ENCODE measurements around the gene CERT1.

CERT1 gene

DNA sequence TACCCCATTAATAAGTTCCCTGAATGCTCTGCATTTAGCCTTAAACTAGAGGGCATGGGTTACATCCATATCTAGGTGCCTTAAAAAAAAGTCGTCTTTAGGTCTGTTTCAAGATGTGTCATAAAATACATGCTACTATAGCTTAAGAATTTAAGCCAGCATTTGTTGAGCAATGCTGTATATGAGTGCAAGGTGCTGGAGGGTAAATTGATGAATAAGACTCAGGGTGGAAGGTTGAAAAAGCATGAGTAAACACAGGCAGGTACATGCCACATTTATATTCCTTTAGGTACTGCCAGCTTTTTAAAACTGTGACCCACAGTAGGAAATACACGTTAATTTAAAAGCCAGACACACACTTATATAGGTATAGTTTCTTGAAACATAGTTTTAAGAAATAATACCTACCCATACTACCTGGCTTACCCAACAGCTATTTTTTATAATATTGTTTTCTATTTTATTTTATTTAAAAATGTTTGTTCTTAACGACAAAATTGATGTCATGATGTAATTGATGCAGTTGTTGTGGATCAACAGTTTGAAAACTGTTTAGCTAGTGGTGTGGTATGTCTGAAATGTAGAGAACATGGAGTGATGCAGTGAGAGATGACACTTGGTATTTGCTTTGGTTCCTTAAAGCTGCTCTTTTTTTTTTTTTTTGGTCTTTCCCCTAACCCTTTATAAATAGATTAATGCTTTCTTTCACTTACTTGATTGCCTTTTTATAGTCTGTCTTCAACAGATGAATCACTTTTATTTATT is 170.5 kb downstream of the CERT1 start (continued):
- TF ChIP-seq, protein P1, sequence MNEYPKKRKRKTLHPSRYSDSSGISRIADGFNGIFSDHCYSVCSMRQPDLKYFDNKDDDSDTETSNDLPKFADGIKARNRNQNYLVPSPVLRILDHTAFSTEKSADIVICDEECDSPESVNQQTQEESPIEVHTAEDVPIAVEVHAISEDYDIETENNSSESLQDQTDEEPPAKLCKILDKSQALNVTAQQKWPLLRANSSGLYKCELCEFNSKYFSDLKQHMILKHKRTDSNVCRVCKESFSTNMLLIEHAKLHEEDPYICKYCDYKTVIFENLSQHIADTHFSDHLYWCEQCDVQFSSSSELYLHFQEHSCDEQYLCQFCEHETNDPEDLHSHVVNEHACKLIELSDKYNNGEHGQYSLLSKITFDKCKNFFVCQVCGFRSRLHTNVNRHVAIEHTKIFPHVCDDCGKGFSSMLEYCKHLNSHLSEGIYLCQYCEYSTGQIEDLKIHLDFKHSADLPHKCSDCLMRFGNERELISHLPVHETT (tag by site-specific recombination; IDR thresholded peaks at IDR 0.05) = no peak
- TF ChIP-seq, protein P2, sequence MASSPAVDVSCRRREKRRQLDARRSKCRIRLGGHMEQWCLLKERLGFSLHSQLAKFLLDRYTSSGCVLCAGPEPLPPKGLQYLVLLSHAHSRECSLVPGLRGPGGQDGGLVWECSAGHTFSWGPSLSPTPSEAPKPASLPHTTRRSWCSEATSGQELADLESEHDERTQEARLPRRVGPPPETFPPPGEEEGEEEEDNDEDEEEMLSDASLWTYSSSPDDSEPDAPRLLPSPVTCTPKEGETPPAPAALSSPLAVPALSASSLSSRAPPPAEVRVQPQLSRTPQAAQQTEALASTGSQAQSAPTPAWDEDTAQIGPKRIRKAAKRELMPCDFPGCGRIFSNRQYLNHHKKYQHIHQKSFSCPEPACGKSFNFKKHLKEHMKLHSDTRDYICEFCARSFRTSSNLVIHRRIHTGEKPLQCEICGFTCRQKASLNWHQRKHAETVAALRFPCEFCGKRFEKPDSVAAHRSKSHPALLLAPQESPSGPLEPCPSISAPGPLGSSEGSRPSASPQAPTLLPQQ (tag by site-specific recombination; IDR thresholded peaks at IDR 0.05) = no peak
- TF ChIP-seq ZNF311 (tag by site-specific recombination; IDR thresholded peaks at IDR 0.05; ENCODE audit: borderline replicate concordance) (no peak), SCRT2 (tag by site-specific recombination; IDR thresholded peaks at IDR 0.05) (peak; percentile 75), ZNF221 (tag by site-specific recombination; IDR thresholded peaks at IDR 0.05; ENCODE audit: borderline replicate concordance) (no peak), ZNF654 (tag by site-specific recombination; IDR thresholded peaks at IDR 0.05; ENCODE audit: low read depth) (no peak), ZNF514 (tag by site-specific recombination; IDR thresholded peaks at IDR 0.05) (no peak), ZXDB (tag by site-specific recombination; IDR thresholded peaks at IDR 0.05) (0 out of 2 replicates have a peak, but pooled peaks have one; percentile 16)

DNA sequence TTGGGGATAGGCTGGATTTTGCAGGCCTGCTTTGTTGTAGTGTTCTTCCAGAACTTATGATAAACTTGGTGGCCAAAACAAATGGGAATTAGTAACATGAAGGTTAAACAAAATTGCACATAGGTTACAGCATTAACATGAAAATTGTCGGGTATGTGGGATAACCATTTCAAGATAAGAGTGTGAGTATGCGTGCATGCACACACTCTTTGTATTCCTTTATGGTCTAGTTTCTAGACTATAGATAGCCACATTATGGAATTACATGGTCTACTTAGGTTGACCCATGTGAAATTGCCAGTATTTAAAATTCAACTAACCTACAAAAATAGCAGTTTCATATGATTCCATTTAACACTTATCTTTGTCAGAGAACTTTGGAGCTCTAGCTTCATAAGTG is 173.0 kb downstream of the CERT1 start:
- H3K9me3 ChIP-seq (ENCODE audit: control insufficient read depth, insufficient read depth, low read depth, low read length) = no peaks in the 10 kb centered on the region
- no peak overlapping the region for H3K27ac ChIP-seq (ENCODE audit: extremely low read depth, low read depth, low read length)
- peaks cover 19% of the 10 kb centered on the region for H3K4me1 ChIP-seq (ENCODE audit: control insufficient read depth, insufficient read depth, low read length)
- CTCF ChIA-PET = interaction anchor here (0.5 to 0.7 kb wide), 3 partner anchors 62 to 339 kb away, joined by 3 to 7 read pairs (median 4); no protein-coding TSS in a partner anchor
- TF ChIP-seq MYNN (tag by site-specific recombination; IDR thresholded peaks at IDR 0.05; ENCODE audit: borderline replicate concordance) (peak; percentile 74), ZBTB1 (tag by site-specific recombination; IDR thresholded peaks at IDR 0.05) (no peak), ZSCAN16 (tag by site-specific recombination; IDR thresholded peaks at IDR 0.05) (no peak)
- H3K36me3 ChIP-seq (ENCODE audit: control insufficient read depth in 2 of 2, insufficient read depth in 1 of 2, low read length in 2 of 2) = peaks cover 0 to 6% of the 10 kb centered on the region in 2 experiments; a peak in 1 of 3 replicates
- peak overlapping the region; percentile 96 for H3K4me3 ChIP-seq (ENCODE audit: low read depth, low read length)
- POLR2A ChIA-PET = interaction anchor here (0.7 kb wide), 2 partner anchors 356 to 1048 kb away, joined by 4 to 6 read pairs; no protein-coding TSS in a partner anchor

DNA sequence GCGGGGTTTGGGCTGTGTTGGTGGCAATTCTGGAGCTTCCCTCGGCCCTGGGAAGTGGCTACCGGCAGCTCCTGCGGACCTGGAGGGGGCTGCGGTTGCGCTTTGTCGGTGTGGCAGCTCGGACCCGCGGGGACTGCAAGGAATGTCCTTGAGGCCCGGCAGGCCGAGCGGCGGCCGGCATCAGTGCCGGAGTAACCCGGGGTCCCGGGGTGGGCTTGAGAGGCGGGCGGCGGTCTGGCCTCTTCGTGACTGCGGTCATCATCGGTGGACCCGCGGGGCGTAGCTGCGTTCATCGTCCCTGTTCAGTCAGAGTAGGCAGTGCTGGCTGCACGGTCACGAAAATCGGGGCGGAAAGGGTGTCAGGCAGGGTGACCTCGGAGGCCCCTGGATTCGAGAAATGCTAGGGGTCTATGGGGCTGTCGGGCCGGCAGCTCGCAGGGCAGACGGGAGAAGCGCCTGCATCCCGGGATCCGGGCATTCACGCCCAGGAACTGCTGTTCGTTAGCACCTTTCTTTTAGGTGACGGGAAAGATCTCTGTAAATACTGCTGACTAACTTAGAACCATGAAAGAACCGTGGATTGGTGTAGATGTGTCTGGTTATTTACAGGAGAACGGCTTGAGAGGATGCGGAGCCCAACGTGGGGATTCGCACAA is 173.9 kb downstream of the CERT1 start:
- Histone ChIP-seq H3K36me3 (ENCODE audit: control insufficient read depth in 2 of 2, insufficient read depth in 1 of 2, low read length in 2 of 2) (no peaks in the 10 kb centered on the region), H3K4me1 (ENCODE audit: control insufficient read depth, insufficient read depth, low read length) (peaks cover 19% of the 10 kb centered on the region), H3K9me3 (ENCODE audit: control insufficient read depth, insufficient read depth, low read depth, low read length) (no peaks in the 10 kb centered on the region), H3K27ac (ENCODE audit: extremely low read depth, low read depth, low read length) (peak overlapping the region; percentile 84), H3K4me3 (ENCODE audit: low read depth, low read length) (peak overlapping the region; percentile 96)
- POLR2A ChIA-PET = interaction anchor here (0.6 to 2.0 kb wide), 36 partner anchors 8 to 1546 kb away, joined by 3 to 34 read pairs (median 4); partner anchors contain the start of genes ANKRD31, CERT1, GCNT4 and GFM2
- CTCF ChIA-PET = interaction anchor here (0.6 to 1.5 kb wide), 5 partner anchors 13 to 292 kb away, joined by 3 to 17 read pairs (median 4); partner anchors contain the start of gene ANKRD31
- no peak for TF ChIP-seq ZFHX2 (tag by site-specific recombination; conservative IDR thresholded peaks at IDR 0.05)
- peak; percentile 65 for TF ChIP-seq ZNF76 (tag by site-specific recombination; IDR thresholded peaks at IDR 0.05; ENCODE audit: borderline replicate concordance, low read depth)
- 0 out of 2 replicates have a peak, but pooled peaks have one; percentile 36 for TF ChIP-seq ZNF600 (tag by site-specific recombination; IDR thresholded peaks at IDR 0.05)
- TF ChIP-seq ZNF571 (tag by site-specific recombination; IDR thresholded peaks at IDR 0.05) = no peak
- TF ChIP-seq ZEB2 (tag by site-specific recombination; IDR thresholded peaks at IDR 0.05) = 0 out of 2 replicates have a peak, but pooled peaks have one; percentile 13
- 0 out of 2 replicates have a peak, but pooled peaks have one; percentile 19 for TF ChIP-seq WT1 (tag by site-specific recombination; IDR thresholded peaks at IDR 0.05)
- TF ChIP-seq ZNF335 (tag by site-specific recombination; conservative IDR thresholded peaks at IDR 0.05) = peak; percentile 99
- 0 out of 2 replicates have a peak, but pooled peaks have one; percentile 46 for TF ChIP-seq ZFP37 (tag by site-specific recombination; IDR thresholded peaks at IDR 0.05)
- TF ChIP-seq ZBTB7A (tag by site-specific recombination; IDR thresholded peaks at IDR 0.05; ENCODE audit: low read depth) = peak; percentile 26; the same call in 1 of the 2 replicates
- TF ChIP-seq ZSCAN30 (tag by site-specific recombination; IDR thresholded peaks at IDR 0.05) = peak; percentile 61; the same call in 1 of the 2 replicates
- no peak for TF ChIP-seq ZNF174 (tag by site-specific recombination; IDR thresholded peaks at IDR 0.05)
- TF ChIP-seq ZNF2 (tag by site-specific recombination; IDR thresholded peaks at IDR 0.05) = no peak
- TF ChIP-seq ZNF501 (tag by site-specific recombination; IDR thresholded peaks at IDR 0.05) = peak; percentile 41; the same call in 1 of the 2 replicates
- TF ChIP-seq, protein P3, sequence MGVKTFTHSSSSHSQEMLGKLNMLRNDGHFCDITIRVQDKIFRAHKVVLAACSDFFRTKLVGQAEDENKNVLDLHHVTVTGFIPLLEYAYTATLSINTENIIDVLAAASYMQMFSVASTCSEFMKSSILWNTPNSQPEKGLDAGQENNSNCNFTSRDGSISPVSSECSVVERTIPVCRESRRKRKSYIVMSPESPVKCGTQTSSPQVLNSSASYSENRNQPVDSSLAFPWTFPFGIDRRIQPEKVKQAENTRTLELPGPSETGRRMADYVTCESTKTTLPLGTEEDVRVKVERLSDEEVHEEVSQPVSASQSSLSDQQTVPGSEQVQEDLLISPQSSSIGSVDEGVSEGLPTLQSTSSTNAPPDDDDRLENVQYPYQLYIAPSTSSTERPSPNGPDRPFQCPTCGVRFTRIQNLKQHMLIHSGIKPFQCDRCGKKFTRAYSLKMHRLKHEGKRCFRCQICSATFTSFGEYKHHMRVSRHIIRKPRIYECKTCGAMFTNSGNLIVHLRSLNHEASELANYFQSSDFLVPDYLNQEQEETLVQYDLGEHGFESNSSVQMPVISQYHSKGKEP (tag by site-specific recombination; IDR thresholded peaks at IDR 0.05) = no peak
- peak; percentile 47; the same call in 1 of the 2 replicates for TF ChIP-seq ZNF660 (tag by site-specific recombination; IDR thresholded peaks at IDR 0.05)

Data from HEK293 (cell line).